AG04449 (cell line): Measurements from ENCODE around the gene TMEM92.
"Not testable (repeated sequence)": the region's sequence is repeated elsewhere in the genome, so short reads cannot be mapped to it uniquely, and the experiment has no call there.

Experiments used
- CTCF ChIA-PET: fragments of 350-600 bp; formaldehyde crosslinking; extraction: SDS; loops from one replicate; lab custom pipeline; 2021; ENCODE audit warnings: antibody characterized with exemption; lab: Yijun Ruan, JAX
- POLR2A ChIA-PET: fragments of 400-600, 350-600 bp; formaldehyde crosslinking; extraction: SDS; loops from one replicate; lab custom pipeline; 2020; ENCODE audit warnings: antibody characterized with exemption, inconsistent platforms; lab: Yijun Ruan, JAX
- DNase-seq: peaks from one replicate; pipeline ENCODE4 v3.0.0-alpha.2; 2010; ENCODE audit warnings: low read depth, low spot score
- H3K4me3 ChIP-seq: 2 replicates; pipeline ENCODE4 v1.5.1; 2011; ENCODE audit warnings: low read depth, mild to moderate bottlenecking, control low read depth, low read length
- TF ChIP-seq, protein P1 (sequence below): IDR thresholded peaks from one replicate; pipeline ENCODE4 v1.5.1; 2011; ENCODE audit warnings: mild to moderate bottlenecking, moderate library complexity, low read length, control low read depth, inconsistent platforms; ENCODE audit not compliant: insufficient read depth; ENCODE audit errors: missing control alignments

The TMEM92 gene

DNA sequence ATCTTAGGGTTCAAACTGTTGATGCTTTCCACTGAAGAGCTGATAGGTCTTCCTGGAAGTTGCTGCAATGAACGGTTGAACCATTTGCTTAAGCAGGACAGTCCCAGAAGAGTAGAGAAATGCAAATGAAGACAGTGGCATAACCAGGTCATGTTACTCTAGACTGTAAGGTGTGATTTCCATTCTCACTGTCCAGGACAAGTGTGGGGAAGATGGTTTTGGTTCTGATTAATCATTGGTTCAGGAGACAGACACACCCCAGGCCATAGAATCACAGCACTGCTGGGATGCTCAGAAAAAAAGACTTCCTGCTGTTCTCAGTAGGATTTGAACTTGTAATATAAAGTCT is 36.8 kb downstream of the TMEM92 start:
- ChIA-PET POLR2A (no interaction called here), CTCF (interaction anchor here (0.6 to 1.4 kb wide), 6 partner anchors 9 to 315 kb away, joined by 3 to 4 read pairs (median 3); no protein-coding TSS in a partner anchor)
- TF ChIP-seq, protein P1, sequence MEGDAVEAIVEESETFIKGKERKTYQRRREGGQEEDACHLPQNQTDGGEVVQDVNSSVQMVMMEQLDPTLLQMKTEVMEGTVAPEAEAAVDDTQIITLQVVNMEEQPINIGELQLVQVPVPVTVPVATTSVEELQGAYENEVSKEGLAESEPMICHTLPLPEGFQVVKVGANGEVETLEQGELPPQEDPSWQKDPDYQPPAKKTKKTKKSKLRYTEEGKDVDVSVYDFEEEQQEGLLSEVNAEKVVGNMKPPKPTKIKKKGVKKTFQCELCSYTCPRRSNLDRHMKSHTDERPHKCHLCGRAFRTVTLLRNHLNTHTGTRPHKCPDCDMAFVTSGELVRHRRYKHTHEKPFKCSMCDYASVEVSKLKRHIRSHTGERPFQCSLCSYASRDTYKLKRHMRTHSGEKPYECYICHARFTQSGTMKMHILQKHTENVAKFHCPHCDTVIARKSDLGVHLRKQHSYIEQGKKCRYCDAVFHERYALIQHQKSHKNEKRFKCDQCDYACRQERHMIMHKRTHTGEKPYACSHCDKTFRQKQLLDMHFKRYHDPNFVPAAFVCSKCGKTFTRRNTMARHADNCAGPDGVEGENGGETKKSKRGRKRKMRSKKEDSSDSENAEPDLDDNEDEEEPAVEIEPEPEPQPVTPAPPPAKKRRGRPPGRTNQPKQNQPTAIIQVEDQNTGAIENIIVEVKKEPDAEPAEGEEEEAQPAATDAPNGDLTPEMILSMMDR, result no peak
- no peak for DNase-seq
- H3K4me3 ChIP-seq, result no peak overlapping the region

DNA sequence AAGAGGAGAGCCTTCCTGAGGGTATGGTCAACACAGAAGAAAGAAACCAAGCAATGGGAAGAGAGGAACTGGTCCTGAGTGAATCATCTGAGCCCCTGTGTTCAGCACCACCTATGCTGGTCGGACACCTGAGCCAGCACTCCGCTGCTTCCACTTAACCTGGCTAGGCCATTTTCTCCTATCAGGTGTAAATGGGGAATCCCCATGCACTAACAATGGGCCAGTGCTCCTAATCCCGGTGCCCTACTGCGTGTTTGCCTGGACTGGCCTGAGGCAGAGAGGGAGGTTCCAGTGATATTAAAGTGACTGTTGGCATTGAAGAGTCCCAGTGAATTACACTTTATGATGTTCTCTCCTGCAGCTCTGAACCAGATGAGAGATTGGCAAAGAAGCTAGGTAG is 37.2 kb downstream of the TMEM92 start:
- TF ChIP-seq, protein P1, result no peak
- ChIA-PET POLR2A (no interaction called here), CTCF (interaction anchor here (0.6 to 1.4 kb wide), 6 partner anchors 9 to 315 kb away, joined by 3 to 4 read pairs (median 3); no protein-coding TSS in a partner anchor)
- H3K4me3 ChIP-seq, result no peak overlapping the region
- no peak for DNase-seq

DNA sequence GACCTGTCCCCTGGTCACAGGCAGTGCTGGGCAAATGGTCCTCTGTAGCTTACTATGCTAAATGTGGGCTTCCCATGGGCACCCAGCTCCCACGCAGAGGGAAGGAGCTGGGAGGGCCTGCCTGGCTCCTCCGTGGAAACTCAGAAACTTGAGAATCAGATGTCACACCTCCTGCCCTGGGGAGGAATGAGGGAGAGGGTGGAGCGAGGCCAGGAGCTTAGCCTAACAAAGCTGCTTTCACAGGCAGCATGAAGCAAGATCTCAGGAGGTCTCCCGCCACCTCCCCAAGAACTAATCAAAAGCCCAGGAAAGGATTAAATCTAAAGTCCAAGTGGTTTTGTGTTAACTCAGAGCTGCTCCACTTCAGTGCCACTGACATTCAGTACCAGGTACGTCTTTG is 38.0 kb downstream of the TMEM92 start:
- ChIA-PET POLR2A (interaction anchor here (0.5 to 0.9 kb wide), 2 partner anchors 111 to 113 kb away, joined by 3 read pairs; partner anchors contain the start of gene COL1A1), CTCF (no interaction called here)
- no peak overlapping the region for H3K4me3 ChIP-seq
- no peak for DNase-seq
- TF ChIP-seq, protein P1, result no peak

DNA sequence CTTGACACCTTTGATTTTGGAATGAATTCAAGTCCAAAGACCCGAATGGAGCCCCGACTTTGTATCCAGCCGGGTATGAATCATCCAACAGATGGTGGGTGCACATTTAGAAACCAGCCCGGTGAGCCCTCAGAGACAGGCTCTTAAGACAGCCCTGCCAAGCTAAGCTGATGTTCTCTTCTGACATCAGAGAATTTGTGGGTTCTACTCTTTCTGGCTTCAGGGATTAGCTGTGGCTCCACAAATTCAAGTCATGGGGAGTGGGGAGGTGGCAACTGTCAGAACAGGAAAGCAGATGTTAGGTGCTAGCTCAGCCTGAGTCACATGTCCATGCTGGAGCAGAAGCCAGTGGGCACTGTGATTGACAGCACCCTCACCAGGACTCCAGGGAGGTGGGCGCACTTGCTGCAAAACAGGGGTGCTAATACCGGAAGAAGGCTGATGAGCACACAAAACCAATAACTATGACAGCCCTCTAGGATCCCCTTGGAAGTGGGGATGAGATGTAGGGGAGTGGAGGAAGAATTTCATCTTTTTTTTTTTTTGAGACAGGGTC is 40.3 kb downstream of the TMEM92 start:
- TF ChIP-seq, protein P1, result no peak
- ChIA-PET CTCF (interaction anchor here (1.4 kb wide), 1 partner anchor 9 kb away, joined by 3 read pairs; no protein-coding TSS in a partner anchor), POLR2A (no interaction called here)
- no peak overlapping the region for H3K4me3 ChIP-seq
- DNase-seq, result no peak

DNA sequence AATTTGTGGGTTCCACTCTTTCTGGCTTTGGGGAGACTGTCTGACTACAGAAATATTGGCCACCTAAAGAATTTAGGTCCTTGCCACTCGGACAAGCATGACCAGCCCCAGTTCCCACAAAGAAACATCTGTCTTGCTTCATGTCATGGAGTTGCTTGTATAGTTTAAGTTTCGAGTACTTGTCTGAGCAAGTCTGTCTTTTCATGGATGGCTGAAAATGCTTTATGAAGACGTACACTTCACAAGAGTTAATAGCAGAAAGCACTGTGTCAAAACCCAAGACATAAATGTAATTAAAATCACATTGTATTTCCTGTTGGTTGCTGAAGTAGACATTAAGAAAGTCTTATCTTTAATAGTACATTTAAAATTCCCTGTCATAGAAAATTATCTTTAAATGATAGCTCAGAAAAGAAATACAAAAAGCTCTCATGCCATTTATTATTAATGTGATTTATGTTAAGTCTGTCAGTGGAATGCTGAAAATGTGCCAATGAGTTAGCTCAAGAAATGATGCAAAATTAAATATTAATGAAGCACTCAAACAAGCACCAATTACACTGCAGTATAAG is 41.8 kb downstream of the TMEM92 start:
- ChIA-PET POLR2A (no interaction called here), CTCF (interaction anchor here (0.6 to 2.5 kb wide), 5 partner anchors 11 to 229 kb away, joined by 3 to 10 read pairs (median 5); no protein-coding TSS in a partner anchor)
- H3K4me3 ChIP-seq, result no peak overlapping the region
- TF ChIP-seq, protein P1, result no peak
- no peak for DNase-seq

GRCh38 chr17:50316660-50317059 is 42.4 kb downstream of the TMEM92 start:
- H3K4me3 ChIP-seq, DNase-seq, POLR2A ChIA-PET: not testable (repeated sequence)
- CTCF ChIA-PET, result interaction anchor here (0.6 to 2.5 kb wide), 6 partner anchors 11 to 229 kb away, joined by 3 to 10 read pairs (median 4); no protein-coding TSS in a partner anchor
